ENCODE measurements around the gene QSOX2.
A peak's percentile ranks its signal among the peaks of the same experiment; 100 is the strongest.

The QSOX2 gene

DNA sequence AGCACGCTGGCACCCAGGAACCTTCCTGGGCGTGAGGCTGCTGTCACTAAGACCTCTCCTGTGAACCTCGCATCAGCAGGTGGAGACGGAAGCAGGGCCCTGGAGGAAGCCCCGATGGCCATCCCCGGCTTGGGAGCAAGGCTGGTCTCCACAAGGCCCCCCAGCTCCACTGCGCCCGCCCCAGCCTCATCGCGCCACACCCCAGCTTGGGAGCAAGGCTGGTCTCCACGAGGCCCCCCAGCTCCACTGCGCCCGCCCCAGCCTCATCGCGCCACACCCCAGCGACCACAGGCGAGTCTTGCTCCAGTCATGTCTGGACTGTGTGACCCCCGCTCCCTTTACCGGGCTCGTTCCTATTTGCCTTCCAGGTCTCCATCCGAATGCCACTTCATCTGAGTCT is 11.0 kb downstream of the QSOX2 start:
- DNase-seq = no peak
- 93% methylated on average over 21 of the region's 21 CpGs for WGBS (ENCODE audit: insufficient coverage)
- POLR2A ChIA-PET = no interaction called here
- H3K4me3 ChIP-seq (ENCODE audit: control insufficient read depth in 1 of 7, extremely low read depth in 1 of 7, insufficient read depth in 4 of 7, low read depth in 2 of 7, low read length in 6 of 7) = no peak overlapping the region
- CTCF ChIA-PET = interaction anchor here (1.2 to 1.6 kb wide), 2 partner anchors 10 to 51 kb away, joined by 3 to 6 read pairs; no protein-coding TSS in a partner anchor
- no peaks in the 10 kb centered on the region for H3K27me3 ChIP-seq (replicated peaks in 2 of 5; ENCODE audit: control insufficient read depth in 4 of 5, insufficient read depth in 5 of 5, low read length in 4 of 5)
- no peaks in the 10 kb centered on the region for H3K9me3 ChIP-seq (ENCODE audit: control extremely low read depth in 1 of 5, control insufficient read depth in 4 of 5, insufficient read depth in 2 of 5, low read depth in 1 of 5, low read length in 4 of 5)
- peaks cover 7 to 65% (median 59%) of the 10 kb centered on the region in 4 experiments for H3K4me1 ChIP-seq (ENCODE audit: control extremely low read depth in 1 of 4, control insufficient read depth in 4 of 4, insufficient read depth in 4 of 4, low read length in 3 of 4)
- H3K27ac ChIP-seq (ENCODE audit: insufficient read depth in 1 of 2, low read depth in 1 of 2, low read length in 2 of 2, poor library complexity in 1 of 2, severe bottlenecking in 2 of 2) = no peak overlapping the region
- H3K36me3 ChIP-seq (ENCODE audit: control insufficient read depth in 4 of 4, insufficient read depth in 4 of 4, low read length in 3 of 4) = peaks cover 0 to 30% (median 17%) of the 10 kb centered on the region in 4 experiments

DNA sequence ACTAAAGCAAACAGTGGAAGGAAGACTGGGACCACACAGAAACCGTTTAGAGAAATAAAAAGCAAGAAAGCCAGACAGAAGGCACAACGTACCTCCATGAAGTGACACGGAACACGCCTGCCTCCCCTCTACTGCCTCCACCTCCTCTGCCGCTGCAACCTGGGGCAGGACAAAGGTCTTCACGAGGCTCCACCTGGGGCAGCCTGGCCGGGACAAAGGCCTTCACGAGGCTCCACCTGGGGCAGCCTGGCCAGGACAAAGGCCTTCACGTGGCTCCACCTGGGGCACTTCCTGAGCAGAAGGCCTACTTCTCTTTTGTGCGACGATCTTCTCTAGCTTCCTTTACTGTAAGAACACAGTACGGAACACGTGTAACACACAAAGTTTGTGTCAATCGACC is 11.7 kb downstream of the QSOX2 start:
- Histone ChIP-seq H3K4me1 (ENCODE audit: control extremely low read depth in 1 of 4, control insufficient read depth in 4 of 4, insufficient read depth in 4 of 4, low read length in 3 of 4) (peaks cover 7 to 58% (median 55%) of the 10 kb centered on the region in 4 experiments), H3K4me3 (ENCODE audit: control insufficient read depth in 1 of 7, extremely low read depth in 1 of 7, insufficient read depth in 4 of 7, low read depth in 2 of 7, low read length in 6 of 7) (no peak overlapping the region), H3K36me3 (ENCODE audit: control insufficient read depth in 4 of 4, insufficient read depth in 4 of 4, low read length in 3 of 4) (peaks cover 0 to 30% (median 17%) of the 10 kb centered on the region in 4 experiments), H3K27ac (ENCODE audit: insufficient read depth in 1 of 2, low read depth in 1 of 2, low read length in 2 of 2, poor library complexity in 1 of 2, severe bottlenecking in 2 of 2) (no peak overlapping the region), H3K9me3 (ENCODE audit: control extremely low read depth in 1 of 5, control insufficient read depth in 4 of 5, insufficient read depth in 2 of 5, low read depth in 1 of 5, low read length in 4 of 5) (no peaks in the 10 kb centered on the region), H3K27me3 (replicated peaks in 2 of 5; ENCODE audit: control insufficient read depth in 4 of 5, insufficient read depth in 5 of 5, low read length in 4 of 5) (no peaks in the 10 kb centered on the region)
- WGBS (ENCODE audit: insufficient coverage) = 77% methylated on average over 14 of the region's 14 CpGs
- DNase-seq = peak in 1 of 3 donors; percentile 21
- CTCF ChIA-PET = interaction anchor here (1.2 to 1.6 kb wide), 2 partner anchors 9 to 52 kb away, joined by 3 to 6 read pairs; no protein-coding TSS in a partner anchor
- POLR2A ChIA-PET = no interaction called here

DNA sequence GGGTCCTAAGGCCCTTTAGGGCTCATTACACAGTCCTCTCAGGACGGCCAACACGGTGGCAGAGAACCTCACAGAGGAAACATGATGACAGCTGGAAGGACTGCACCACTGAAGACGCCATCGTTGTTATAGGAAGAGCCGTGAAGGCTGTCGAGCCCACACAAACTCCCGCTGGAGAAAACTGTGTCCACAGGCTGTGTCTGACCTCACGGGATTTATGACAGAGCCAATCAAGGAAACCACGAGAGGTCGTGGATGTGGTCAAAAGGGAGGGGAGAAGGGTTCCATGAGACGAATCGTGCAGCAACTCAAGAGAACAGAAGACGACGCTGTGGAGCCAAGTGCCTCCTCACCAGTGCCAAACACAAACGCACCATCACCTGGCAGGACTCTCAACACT is 12.2 kb downstream of the QSOX2 start:
- H3K27ac ChIP-seq (ENCODE audit: insufficient read depth in 1 of 2, low read depth in 1 of 2, low read length in 2 of 2, poor library complexity in 1 of 2, severe bottlenecking in 2 of 2) = peak overlapping the region; percentile 73 to 88

DNA sequence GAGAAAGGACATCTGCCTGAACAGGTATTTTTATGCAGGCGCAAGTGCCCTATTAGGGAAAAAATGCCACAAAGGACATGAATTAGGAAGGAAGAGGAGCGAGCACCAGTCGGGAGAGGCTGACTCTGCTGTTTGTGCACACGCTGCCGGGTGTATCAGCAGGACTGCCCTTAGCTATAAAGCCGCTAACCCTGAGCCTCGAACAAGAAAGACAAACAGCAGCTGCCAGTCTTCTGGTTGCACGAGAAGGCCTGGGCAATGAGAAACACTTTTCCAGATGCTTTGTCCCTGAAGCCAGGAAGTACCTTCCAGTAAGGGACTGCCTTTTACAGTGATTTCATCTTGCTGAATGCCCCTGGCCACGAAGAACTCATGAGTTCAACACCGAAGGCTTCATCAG is 12.6 kb downstream of the QSOX2 start:
- ChIA-PET CTCF (no interaction called here), POLR2A (no interaction called here)
- Histone ChIP-seq H3K4me3 (ENCODE audit: control insufficient read depth in 1 of 7, extremely low read depth in 1 of 7, insufficient read depth in 4 of 7, low read depth in 2 of 7, low read length in 6 of 7) (peak overlapping the region in 2 of 7 experiments; percentile 29 to 37), H3K4me1 (ENCODE audit: control extremely low read depth in 1 of 4, control insufficient read depth in 4 of 4, insufficient read depth in 4 of 4, low read length in 3 of 4) (peaks cover 7 to 49% (median 46%) of the 10 kb centered on the region in 4 experiments), H3K36me3 (ENCODE audit: control insufficient read depth in 4 of 4, insufficient read depth in 4 of 4, low read length in 3 of 4) (peaks cover 0 to 33% (median 18%) of the 10 kb centered on the region in 4 experiments), H3K27me3 (replicated peaks in 2 of 5; ENCODE audit: control insufficient read depth in 4 of 5, insufficient read depth in 5 of 5, low read length in 4 of 5) (no peaks in the 10 kb centered on the region), H3K9me3 (ENCODE audit: control extremely low read depth in 1 of 5, control insufficient read depth in 4 of 5, insufficient read depth in 2 of 5, low read depth in 1 of 5, low read length in 4 of 5) (no peaks in the 10 kb centered on the region), H3K27ac (ENCODE audit: insufficient read depth in 1 of 2, low read depth in 1 of 2, low read length in 2 of 2, poor library complexity in 1 of 2, severe bottlenecking in 2 of 2) (peak overlapping the region; percentile 73 to 88)
- peak in 2 of 3 donors; percentile 28 to 48 for DNase-seq
- WGBS (ENCODE audit: insufficient coverage) = 42% methylated on average over 9 of the region's 10 CpGs

More for the DNA sequence above, 12.2 kb downstream of the QSOX2 start:
- ChIA-PET POLR2A (no interaction called here), CTCF (interaction anchor here (1.6 kb wide), 1 partner anchor 9 kb away, joined by 6 read pairs; no protein-coding TSS in a partner anchor)
- Histone ChIP-seq H3K9me3 (ENCODE audit: control extremely low read depth in 1 of 5, control insufficient read depth in 4 of 5, insufficient read depth in 2 of 5, low read depth in 1 of 5, low read length in 4 of 5) (no peaks in the 10 kb centered on the region), H3K36me3 (ENCODE audit: control insufficient read depth in 4 of 4, insufficient read depth in 4 of 4, low read length in 3 of 4) (peaks cover 0 to 32% (median 18%) of the 10 kb centered on the region in 4 experiments), H3K4me3 (ENCODE audit: control insufficient read depth in 1 of 7, extremely low read depth in 1 of 7, insufficient read depth in 4 of 7, low read depth in 2 of 7, low read length in 6 of 7) (peak overlapping the region in 1 of 7 experiments; percentile 37), H3K27me3 (replicated peaks in 2 of 5; ENCODE audit: control insufficient read depth in 4 of 5, insufficient read depth in 5 of 5, low read length in 4 of 5) (no peaks in the 10 kb centered on the region), H3K4me1 (ENCODE audit: control extremely low read depth in 1 of 4, control insufficient read depth in 4 of 4, insufficient read depth in 4 of 4, low read length in 3 of 4) (peaks cover 7 to 54% (median 50%) of the 10 kb centered on the region in 4 experiments)
- WGBS (ENCODE audit: insufficient coverage) = 14% methylated on average over 14 of the region's 15 CpGs
- peak in 2 of 3 donors; percentile 33 to 53 for DNase-seq

DNA sequence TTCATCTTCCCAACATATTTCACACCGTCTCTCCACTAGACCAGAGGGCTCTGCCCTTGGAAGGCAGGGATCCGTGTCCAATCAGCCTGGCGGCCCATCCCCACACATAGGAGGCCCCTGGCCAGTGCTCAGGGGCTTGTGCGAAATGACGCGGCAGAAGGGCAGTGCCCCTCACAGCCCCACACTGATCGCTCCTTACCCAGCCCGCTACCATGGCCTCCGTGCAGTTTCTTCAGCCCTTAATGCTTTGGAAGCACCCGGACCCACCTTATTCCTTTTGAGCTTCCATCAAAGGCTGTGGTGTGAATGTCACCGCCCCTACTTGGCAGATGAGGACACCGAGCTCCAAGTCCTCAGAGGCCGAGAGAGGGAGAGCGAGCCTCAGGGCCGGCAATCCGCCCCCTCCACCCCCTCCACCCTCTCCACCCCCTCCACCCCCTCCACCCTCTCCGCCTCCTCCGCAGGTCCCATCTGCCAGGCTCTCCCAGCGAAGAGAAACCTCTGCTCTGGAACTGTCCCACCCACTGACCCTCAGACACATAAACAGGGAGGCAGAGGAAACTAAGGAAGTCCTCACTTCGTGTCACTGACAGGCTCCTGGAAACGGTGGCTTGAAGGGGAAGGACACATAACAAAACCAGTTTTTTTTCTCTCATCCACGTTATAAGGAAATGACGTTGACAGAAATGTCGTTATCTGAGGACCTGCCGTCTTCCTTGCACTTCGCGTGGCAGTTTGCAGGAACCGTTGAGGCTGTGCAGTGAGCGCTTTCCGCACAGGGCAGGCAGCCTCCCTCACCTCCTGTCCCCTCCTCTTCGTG is 13.9 kb downstream of the QSOX2 start:
- Histone ChIP-seq H3K4me3 (ENCODE audit: control insufficient read depth in 1 of 7, extremely low read depth in 1 of 7, insufficient read depth in 4 of 7, low read depth in 2 of 7, low read length in 6 of 7) (peak overlapping the region in 4 of 7 experiments; percentile 37 to 65 (median 51)), H3K4me1 (ENCODE audit: control extremely low read depth in 1 of 4, control insufficient read depth in 4 of 4, insufficient read depth in 4 of 4, low read length in 3 of 4) (peaks cover 7 to 40% (median 39%) of the 10 kb centered on the region in 4 experiments), H3K27ac (ENCODE audit: insufficient read depth in 1 of 2, low read depth in 1 of 2, low read length in 2 of 2, poor library complexity in 1 of 2, severe bottlenecking in 2 of 2) (peak overlapping the region; percentile 73 to 88), H3K27me3 (replicated peaks in 2 of 5; ENCODE audit: control insufficient read depth in 4 of 5, insufficient read depth in 5 of 5, low read length in 4 of 5) (no peaks in the 10 kb centered on the region), H3K9me3 (ENCODE audit: control extremely low read depth in 1 of 5, control insufficient read depth in 4 of 5, insufficient read depth in 2 of 5, low read depth in 1 of 5, low read length in 4 of 5) (no peaks in the 10 kb centered on the region), H3K36me3 (ENCODE audit: control insufficient read depth in 4 of 4, insufficient read depth in 4 of 4, low read length in 3 of 4) (peaks cover 0 to 35% (median 18%) of the 10 kb centered on the region in 4 experiments)
- ChIA-PET POLR2A (no interaction called here), CTCF (no interaction called here)
- 35% methylated on average over 18 of the region's 31 CpGs for WGBS (ENCODE audit: insufficient coverage)
- peak; percentile 89 to 94 (median 89) for DNase-seq

DNA sequence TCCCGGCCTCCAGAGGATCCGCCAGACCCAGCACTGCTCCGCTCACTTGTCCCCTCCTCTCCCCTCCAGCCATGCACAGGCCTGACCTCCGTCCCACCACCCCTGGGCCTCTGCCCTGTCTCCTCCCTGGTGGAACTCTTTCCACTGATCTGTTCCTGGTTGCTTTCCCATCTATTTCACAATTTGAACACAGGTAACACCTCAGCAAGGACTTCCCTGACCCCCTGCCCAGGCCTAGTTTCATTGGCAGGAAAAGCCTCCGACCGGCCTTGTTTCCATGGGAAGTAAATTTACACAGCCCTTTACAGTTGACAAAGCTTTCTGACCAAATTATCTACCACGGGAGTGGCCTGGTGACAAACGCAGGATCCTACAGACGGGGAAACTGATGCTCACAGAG is 14.8 kb downstream of the QSOX2 start:
- CTCF ChIA-PET = interaction anchor here (1.1 kb wide), 1 partner anchor 53 kb away, joined by 3 read pairs; no protein-coding TSS in a partner anchor
- POLR2A ChIA-PET = no interaction called here
- WGBS (ENCODE audit: insufficient coverage) = 93% methylated on average over 9 of the region's 9 CpGs

DNA sequence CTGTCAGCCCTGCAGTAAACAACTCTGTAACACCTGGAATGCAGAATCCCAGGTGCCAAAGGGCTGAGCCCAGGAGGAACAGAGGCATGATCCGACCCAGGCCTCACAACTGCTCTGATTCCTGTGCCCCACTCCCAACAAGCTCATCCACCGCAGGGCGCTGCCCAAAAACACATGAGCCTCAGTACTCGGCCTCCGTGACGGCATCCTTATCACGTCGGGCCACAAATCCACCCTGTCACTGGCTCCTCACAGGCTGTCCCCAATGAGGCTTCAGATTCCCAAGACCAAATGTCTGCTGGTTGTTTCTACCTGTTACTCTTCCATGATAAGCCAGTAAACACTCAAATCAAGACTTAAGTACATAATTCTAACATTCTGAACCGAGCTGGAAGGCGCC is 15.2 kb downstream of the QSOX2 start:
- ChIA-PET CTCF (interaction anchor here (1.1 kb wide), 1 partner anchor 53 kb away, joined by 3 read pairs; no protein-coding TSS in a partner anchor), POLR2A (no interaction called here)
- H3K4me1 ChIP-seq (ENCODE audit: control extremely low read depth in 1 of 4, control insufficient read depth in 4 of 4, insufficient read depth in 4 of 4, low read length in 3 of 4) = peaks cover 7 to 44% (median 41%) of the 10 kb centered on the region in 4 experiments
- peak in 1 of 3 donors; percentile 32 for DNase-seq
- H3K27ac ChIP-seq (ENCODE audit: insufficient read depth in 1 of 2, low read depth in 1 of 2, low read length in 2 of 2, poor library complexity in 1 of 2, severe bottlenecking in 2 of 2) = no peak overlapping the region
- no peak overlapping the region for H3K4me3 ChIP-seq (ENCODE audit: control insufficient read depth in 1 of 7, extremely low read depth in 1 of 7, insufficient read depth in 4 of 7, low read depth in 2 of 7, low read length in 6 of 7)
- no peaks in the 10 kb centered on the region for H3K9me3 ChIP-seq (ENCODE audit: control extremely low read depth in 1 of 5, control insufficient read depth in 4 of 5, insufficient read depth in 2 of 5, low read depth in 1 of 5, low read length in 4 of 5)
- 95% methylated on average over 6 of the region's 10 CpGs for WGBS (ENCODE audit: insufficient coverage)
- peaks cover 0 to 35% (median 18%) of the 10 kb centered on the region in 4 experiments for H3K36me3 ChIP-seq (ENCODE audit: control insufficient read depth in 4 of 4, insufficient read depth in 4 of 4, low read length in 3 of 4)
- no peaks in the 10 kb centered on the region for H3K27me3 ChIP-seq (replicated peaks in 2 of 5; ENCODE audit: control insufficient read depth in 4 of 5, insufficient read depth in 5 of 5, low read length in 4 of 5)

More for the DNA sequence above, 14.8 kb downstream of the QSOX2 start:
- Histone ChIP-seq H3K27ac (ENCODE audit: insufficient read depth in 1 of 2, low read depth in 1 of 2, low read length in 2 of 2, poor library complexity in 1 of 2, severe bottlenecking in 2 of 2) (peak overlapping the region in 1 of 2 experiments; percentile 88), H3K27me3 (replicated peaks in 2 of 5; ENCODE audit: control insufficient read depth in 4 of 5, insufficient read depth in 5 of 5, low read length in 4 of 5) (no peaks in the 10 kb centered on the region), H3K9me3 (ENCODE audit: control extremely low read depth in 1 of 5, control insufficient read depth in 4 of 5, insufficient read depth in 2 of 5, low read depth in 1 of 5, low read length in 4 of 5) (no peaks in the 10 kb centered on the region), H3K4me1 (ENCODE audit: control extremely low read depth in 1 of 4, control insufficient read depth in 4 of 4, insufficient read depth in 4 of 4, low read length in 3 of 4) (peaks cover 7 to 42% (median 40%) of the 10 kb centered on the region in 4 experiments), H3K36me3 (ENCODE audit: control insufficient read depth in 4 of 4, insufficient read depth in 4 of 4, low read length in 3 of 4) (peaks cover 0 to 35% (median 16%) of the 10 kb centered on the region in 4 experiments), H3K4me3 (ENCODE audit: control insufficient read depth in 1 of 7, extremely low read depth in 1 of 7, insufficient read depth in 4 of 7, low read depth in 2 of 7, low read length in 6 of 7) (no peak overlapping the region)
- no peak for DNase-seq
